Kidney epithelial cell (primary cell): ENCODE results near the gene TRIM38. TPM values are rescaled to one million over a fixed set of nuclear protein-coding genes. Genes with fewer than 3 reads are reported as not detected.

ENCODE experiments used
- DNase-seq: peaks from one replicate; pipeline ENCODE4 v3.0.0-alpha.2; 2010; ENCODE audit warnings: low read depth
- H3K27me3 ChIP-seq: 2 replicates; pipeline ENCODE4 v1.6.0; 2011; ENCODE audit warnings: low read length; ENCODE audit not compliant: control insufficient read depth, insufficient read depth
- H3K36me3 ChIP-seq: 2 replicates; pipeline ENCODE4 v1.5.1; 2011; ENCODE audit warnings: low read length; ENCODE audit not compliant: control insufficient read depth, insufficient read depth
- H3K4me3 ChIP-seq: 2 replicates; pipeline ENCODE4 v1.5.1; 2011; ENCODE audit warnings: low read depth, mild to moderate bottlenecking, control low read depth, low read length
- total RNA-seq: library from RNA; depleted of rRNA; stranded (reverse); fragments of >200 nt; gene quantifications from 2 replicates; pipeline ENCODE4 v1.2.3, GENCODE V29; 2015
- TF ChIP-seq, protein P1 (sequence below): IDR thresholded peaks from 2 replicates; pipeline ENCODE4 v1.5.1; 2011; ENCODE audit warnings: mild to moderate bottlenecking, moderate library complexity, low read length, control low read depth, inconsistent platforms; ENCODE audit not compliant: insufficient read depth, poor library complexity, severe bottlenecking

Gene TRIM38
- total RNA-seq, 1 donor from 2014 or later = 4.5 TPM

DNA sequence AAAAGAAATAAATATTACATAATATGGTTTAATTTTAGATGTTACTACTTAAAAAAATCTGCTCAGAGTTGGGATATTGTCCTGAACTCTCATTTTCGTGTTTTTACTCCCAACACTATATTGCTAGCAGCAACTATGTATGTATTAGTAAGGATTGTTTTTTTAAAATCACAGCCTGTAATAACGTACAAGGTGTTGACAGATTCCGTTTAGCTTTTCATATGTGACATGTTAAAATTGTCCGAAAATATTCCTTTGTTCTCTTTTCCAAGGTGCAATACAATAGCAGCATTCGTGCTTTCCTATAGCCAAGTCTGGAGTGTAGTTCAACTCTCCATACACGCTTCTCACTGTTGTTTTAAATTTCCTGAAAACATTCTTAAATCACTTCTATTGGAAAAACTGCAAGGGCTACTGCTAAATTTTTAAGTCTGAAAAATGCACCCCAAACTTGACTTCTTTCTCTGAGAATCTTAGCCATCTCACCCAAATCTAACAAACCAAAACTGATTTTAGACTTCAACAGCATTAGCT lies 65.7 kb downstream of the TRIM38 start:
- no peaks in the 10 kb centered on the region for H3K36me3 ChIP-seq
- TF ChIP-seq, protein P1, sequence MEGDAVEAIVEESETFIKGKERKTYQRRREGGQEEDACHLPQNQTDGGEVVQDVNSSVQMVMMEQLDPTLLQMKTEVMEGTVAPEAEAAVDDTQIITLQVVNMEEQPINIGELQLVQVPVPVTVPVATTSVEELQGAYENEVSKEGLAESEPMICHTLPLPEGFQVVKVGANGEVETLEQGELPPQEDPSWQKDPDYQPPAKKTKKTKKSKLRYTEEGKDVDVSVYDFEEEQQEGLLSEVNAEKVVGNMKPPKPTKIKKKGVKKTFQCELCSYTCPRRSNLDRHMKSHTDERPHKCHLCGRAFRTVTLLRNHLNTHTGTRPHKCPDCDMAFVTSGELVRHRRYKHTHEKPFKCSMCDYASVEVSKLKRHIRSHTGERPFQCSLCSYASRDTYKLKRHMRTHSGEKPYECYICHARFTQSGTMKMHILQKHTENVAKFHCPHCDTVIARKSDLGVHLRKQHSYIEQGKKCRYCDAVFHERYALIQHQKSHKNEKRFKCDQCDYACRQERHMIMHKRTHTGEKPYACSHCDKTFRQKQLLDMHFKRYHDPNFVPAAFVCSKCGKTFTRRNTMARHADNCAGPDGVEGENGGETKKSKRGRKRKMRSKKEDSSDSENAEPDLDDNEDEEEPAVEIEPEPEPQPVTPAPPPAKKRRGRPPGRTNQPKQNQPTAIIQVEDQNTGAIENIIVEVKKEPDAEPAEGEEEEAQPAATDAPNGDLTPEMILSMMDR = no peak
- DNase-seq = no peak
- H3K4me3 ChIP-seq = no peak overlapping the region
- H3K27me3 ChIP-seq = no peaks in the 10 kb centered on the region

GRCh38 chr6:26028746-26029569 lies 66.4 kb downstream of the TRIM38 start:
- Histone ChIP-seq H3K4me3 (no peak overlapping the region), H3K36me3 (no peaks in the 10 kb centered on the region), H3K27me3 (no peaks in the 10 kb centered on the region)
- DNase-seq = no peak
- TF ChIP-seq, protein P1 = no peak

DNA sequence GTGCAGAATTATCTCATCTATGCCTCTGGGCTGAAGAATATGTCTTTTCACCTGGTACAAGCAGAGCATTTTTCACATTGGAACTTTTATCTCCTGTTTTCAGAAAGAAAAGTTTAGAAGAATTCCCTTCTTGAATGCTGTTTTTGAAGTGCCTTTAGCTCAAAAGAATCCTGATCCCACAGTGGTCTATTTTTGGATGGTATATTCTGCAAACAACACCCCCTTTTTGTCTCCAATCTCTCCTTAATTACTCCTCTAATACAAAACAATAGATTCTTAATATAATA lies 66.9 kb downstream of the TRIM38 start:
- TF ChIP-seq, protein P1 = no peak
- Histone ChIP-seq H3K27me3 (no peaks in the 10 kb centered on the region), H3K36me3 (no peaks in the 10 kb centered on the region), H3K4me3 (no peak overlapping the region)
- no peak for DNase-seq

- no peaks in the 10 kb centered on the region for H3K36me3 ChIP-seq
- TF ChIP-seq, protein P1 = no peak
- H3K27me3 ChIP-seq = no peaks in the 10 kb centered on the region
- no peak for DNase-seq
- H3K4me3 ChIP-seq = no peak overlapping the region
Measured at GRCh38 chr6:26029857-26030653, 67.5 kb downstream of the TRIM38 start.

DNA sequence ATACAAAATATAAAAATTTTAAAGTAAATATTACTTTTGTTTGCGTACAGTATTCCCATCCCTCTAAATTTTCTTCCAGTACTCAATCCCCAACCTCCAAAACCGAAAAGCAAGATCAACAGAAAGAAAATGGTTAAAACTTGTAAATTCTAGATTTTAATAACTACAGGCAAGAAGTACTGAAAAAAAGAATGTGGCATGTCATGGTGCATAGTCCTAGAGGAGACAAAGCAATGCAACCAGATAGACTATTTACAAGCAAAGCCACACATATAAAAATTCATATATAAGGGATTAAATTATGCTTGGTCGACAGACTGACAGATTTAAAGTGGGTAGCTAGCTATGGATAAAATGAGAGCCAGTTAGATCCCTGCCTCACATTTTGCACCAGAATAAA lies 68.1 kb downstream of the TRIM38 start:
- H3K4me3 ChIP-seq = peak overlapping the region; percentile 1
- no peak for DNase-seq
- H3K36me3 ChIP-seq = no peaks in the 10 kb centered on the region
- H3K27me3 ChIP-seq = no peaks in the 10 kb centered on the region
- TF ChIP-seq, protein P1 = no peak
